ENCODE measurements around the gene ECD. TPM values are rescaled to one million over a fixed set of nuclear protein-coding genes. Genes with fewer than 3 reads are reported as not detected.

The ECD gene
- total RNA-seq, 1 donor from 2014 or later = 38.4 TPM

- H3K4me3 ChIP-seq (ENCODE audit: low read depth, low read length) = peak overlapping the region; percentile 95
- DNase-seq (ENCODE audit: low read depth) = no peak
- no peaks in the 10 kb centered on the region for H3K27me3 ChIP-seq (ENCODE audit: control insufficient read depth, insufficient read depth, low read length)
- TF ChIP-seq CTCF (IDR thresholded peaks at IDR 0.05; ENCODE audit: insufficient read depth, low read length, poor library complexity, severe bottlenecking) = no peak
- no peaks in the 10 kb centered on the region for H3K36me3 ChIP-seq (ENCODE audit: control insufficient read depth, insufficient read depth, low read length)
Observed at GRCh38 chr10:73167458-73167782, 388 bp downstream of the ECD start.

GRCh38 chr10:73166972-73167371 is 836 bp downstream of the ECD start:
- TF ChIP-seq CTCF (IDR thresholded peaks at IDR 0.05; ENCODE audit: insufficient read depth, low read length, poor library complexity, severe bottlenecking) = no peak
- DNase-seq (ENCODE audit: low read depth) = no peak
- H3K36me3 ChIP-seq (ENCODE audit: control insufficient read depth, insufficient read depth, low read length) = no peaks in the 10 kb centered on the region
- no peaks in the 10 kb centered on the region for H3K27me3 ChIP-seq (ENCODE audit: control insufficient read depth, insufficient read depth, low read length)
- peak overlapping the region; percentile 95 for H3K4me3 ChIP-seq (ENCODE audit: low read depth, low read length)

- no peak for TF ChIP-seq CTCF (IDR thresholded peaks at IDR 0.05; ENCODE audit: insufficient read depth, low read length, poor library complexity, severe bottlenecking)
- Histone ChIP-seq H3K4me3 (ENCODE audit: low read depth, low read length) (no peak overlapping the region), H3K36me3 (ENCODE audit: control insufficient read depth, insufficient read depth, low read length) (no peaks in the 10 kb centered on the region), H3K27me3 (ENCODE audit: control insufficient read depth, insufficient read depth, low read length) (no peaks in the 10 kb centered on the region)
- DNase-seq (ENCODE audit: low read depth) = no peak
Observed at GRCh38 chr10:73163096-73163495, 4.7 kb downstream of the ECD start.

GRCh38 chr10:73161662-73162061 is 6.1 kb downstream of the ECD start:
- no peaks in the 10 kb centered on the region for H3K36me3 ChIP-seq (ENCODE audit: control insufficient read depth, insufficient read depth, low read length)
- no peak for DNase-seq (ENCODE audit: low read depth)
- no peak for TF ChIP-seq CTCF (IDR thresholded peaks at IDR 0.05; ENCODE audit: insufficient read depth, low read length, poor library complexity, severe bottlenecking)
- H3K4me3 ChIP-seq (ENCODE audit: low read depth, low read length) = no peak overlapping the region
- no peaks in the 10 kb centered on the region for H3K27me3 ChIP-seq (ENCODE audit: control insufficient read depth, insufficient read depth, low read length)

GRCh38 chr10:73161079-73161478 is 6.7 kb downstream of the ECD start:
- no peaks in the 10 kb centered on the region for H3K36me3 ChIP-seq (ENCODE audit: control insufficient read depth, insufficient read depth, low read length)

More at GRCh38 chr10:73161079-73161478, 6.7 kb downstream of the ECD start:
- Histone ChIP-seq H3K27me3 (ENCODE audit: control insufficient read depth, insufficient read depth, low read length) (no peaks in the 10 kb centered on the region), H3K4me3 (ENCODE audit: low read depth, low read length) (no peak overlapping the region)
- DNase-seq (ENCODE audit: low read depth) = no peak
- no peak for TF ChIP-seq CTCF (IDR thresholded peaks at IDR 0.05; ENCODE audit: insufficient read depth, low read length, poor library complexity, severe bottlenecking)

Measured in kidney epithelial cell (primary cell).